GM12872 (cell line): Measurements from ENCODE around the gene GALNT9.

ENCODE experiments used
- TF ChIP-seq, protein P1 (sequence below): IDR thresholded peaks from 3 replicates; pipeline ENCODE4 v1.5.1; 2011; ENCODE audit warnings: low read depth, mild to moderate bottlenecking, low read length, moderate library complexity; ENCODE audit not compliant: insufficient read depth

Gene GALNT9

GRCh38 chr12:132176385-132176919 lies 152.9 kb downstream of the GALNT9 start:
- TF ChIP-seq, protein P1, sequence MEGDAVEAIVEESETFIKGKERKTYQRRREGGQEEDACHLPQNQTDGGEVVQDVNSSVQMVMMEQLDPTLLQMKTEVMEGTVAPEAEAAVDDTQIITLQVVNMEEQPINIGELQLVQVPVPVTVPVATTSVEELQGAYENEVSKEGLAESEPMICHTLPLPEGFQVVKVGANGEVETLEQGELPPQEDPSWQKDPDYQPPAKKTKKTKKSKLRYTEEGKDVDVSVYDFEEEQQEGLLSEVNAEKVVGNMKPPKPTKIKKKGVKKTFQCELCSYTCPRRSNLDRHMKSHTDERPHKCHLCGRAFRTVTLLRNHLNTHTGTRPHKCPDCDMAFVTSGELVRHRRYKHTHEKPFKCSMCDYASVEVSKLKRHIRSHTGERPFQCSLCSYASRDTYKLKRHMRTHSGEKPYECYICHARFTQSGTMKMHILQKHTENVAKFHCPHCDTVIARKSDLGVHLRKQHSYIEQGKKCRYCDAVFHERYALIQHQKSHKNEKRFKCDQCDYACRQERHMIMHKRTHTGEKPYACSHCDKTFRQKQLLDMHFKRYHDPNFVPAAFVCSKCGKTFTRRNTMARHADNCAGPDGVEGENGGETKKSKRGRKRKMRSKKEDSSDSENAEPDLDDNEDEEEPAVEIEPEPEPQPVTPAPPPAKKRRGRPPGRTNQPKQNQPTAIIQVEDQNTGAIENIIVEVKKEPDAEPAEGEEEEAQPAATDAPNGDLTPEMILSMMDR = no peak

DNA sequence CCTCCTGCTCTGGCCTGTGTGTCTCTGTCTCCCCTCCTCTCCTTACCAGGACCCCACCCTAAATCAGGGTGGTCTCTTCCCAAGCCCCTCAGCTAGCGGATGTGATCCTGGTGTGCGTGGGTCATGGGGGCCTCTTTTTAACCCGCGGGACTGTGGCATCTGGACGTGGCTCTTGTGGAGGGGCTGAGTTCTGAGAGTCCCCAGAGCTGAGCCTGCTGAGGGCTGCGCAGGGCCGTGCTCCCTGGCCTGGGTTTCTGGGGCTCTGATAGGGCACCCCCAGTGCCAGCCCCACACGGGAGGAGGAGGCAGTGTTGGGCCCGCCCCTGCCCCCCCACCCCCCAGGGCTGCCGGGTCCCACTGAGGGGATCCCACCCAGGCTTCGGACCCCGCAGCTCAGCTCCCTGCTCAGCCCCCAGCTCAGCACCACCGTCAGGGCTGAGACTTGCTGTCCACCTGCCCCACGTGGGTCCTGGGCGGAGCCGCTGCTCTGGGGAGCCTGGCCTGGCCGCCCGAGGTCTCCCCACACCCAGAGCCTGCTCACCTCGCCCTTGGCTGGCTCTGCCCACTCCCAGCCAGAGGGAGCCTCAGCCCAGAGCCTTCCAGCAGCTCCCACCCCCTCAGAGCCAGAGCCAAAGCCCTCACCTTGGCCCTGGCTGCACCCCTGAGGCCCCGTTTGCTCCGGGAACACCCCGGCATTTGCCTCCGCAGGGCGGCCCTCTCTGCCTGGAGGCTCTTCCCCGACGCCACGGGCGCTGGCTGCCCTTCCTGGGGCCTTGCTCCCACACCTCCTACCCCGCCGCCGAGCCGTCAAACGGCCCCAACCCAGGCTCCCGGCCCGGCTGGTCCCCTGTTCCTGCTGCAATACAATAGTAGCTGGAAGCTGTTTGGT lies 153.6 kb downstream of the GALNT9 start:
- TF ChIP-seq, protein P1 = no peak

GRCh38 chr12:132174839-132175490 lies 154.4 kb downstream of the GALNT9 start:
- TF ChIP-seq, protein P1 = no peak

GRCh38 chr12:132174015-132174838 lies 155.2 kb downstream of the GALNT9 start:
- TF ChIP-seq, protein P1 = no peak

DNA sequence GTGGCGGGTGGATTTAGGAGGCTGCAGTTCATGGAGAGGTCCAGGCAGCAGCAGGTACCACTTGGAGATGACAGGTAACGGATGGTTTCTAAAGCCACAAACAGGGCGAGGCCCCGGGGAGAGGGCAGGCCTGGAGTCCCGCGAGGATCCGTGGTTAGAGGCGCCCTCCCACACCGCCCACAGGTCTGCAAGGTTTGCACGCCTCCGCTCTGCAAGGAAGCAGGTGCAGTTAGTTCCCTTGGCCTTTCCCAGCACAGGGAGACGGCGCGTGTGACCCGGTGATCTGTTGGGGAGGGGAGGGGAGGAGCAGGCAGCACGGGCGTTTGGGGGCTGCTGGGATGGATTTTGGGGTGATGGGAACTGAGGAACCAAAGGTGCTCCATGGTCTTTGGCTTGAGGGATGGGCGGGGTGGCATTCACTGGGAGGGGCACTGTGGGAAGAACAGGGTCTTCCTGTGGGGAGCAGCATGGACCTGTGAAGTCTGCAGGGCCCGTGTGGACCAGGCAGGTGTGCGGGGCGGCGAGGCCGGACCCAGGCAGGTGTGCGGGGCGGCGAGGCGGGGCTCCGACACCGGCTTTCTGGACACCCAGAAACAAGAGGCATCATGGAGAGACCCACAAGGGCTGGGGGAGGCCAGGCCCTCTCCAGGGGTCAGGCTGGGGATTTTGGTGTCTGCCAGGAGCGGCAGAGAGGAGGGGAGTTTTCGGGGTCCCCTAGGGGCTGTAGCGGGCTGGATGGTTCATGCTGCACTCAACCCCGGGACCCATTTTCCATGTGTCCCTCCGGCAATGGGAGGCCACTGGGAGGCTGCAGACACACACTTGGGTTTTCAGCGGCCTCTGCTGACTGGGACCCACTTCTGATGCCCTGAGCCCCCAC lies 156.0 kb downstream of the GALNT9 start:
- TF ChIP-seq, protein P1 = no peak

DNA sequence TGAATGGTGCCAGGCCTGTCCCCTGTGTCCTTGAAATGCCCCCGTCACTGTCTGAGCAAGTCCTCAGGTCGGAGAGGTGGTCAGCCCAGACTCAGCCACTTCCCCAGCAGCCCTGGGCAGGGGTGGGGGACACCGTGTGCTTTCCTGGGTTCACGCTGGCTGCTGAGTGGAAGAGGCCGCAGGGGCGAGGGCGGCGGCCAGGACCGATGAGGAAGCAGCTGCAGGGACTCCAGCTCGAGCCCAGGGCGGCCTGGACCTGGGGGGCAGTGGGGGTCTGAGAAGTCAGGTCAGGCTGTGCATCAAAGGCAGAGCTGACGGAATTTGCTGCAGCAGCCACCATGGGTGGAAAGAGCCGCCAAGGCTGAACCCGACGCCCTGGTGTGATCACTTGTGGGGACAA lies 156.8 kb downstream of the GALNT9 start:
- TF ChIP-seq, protein P1 = no peak
